GM18951 (cell line): ENCODE results near the gene SRSF2.
"Not testable (repeated sequence)": the region's sequence is repeated elsewhere in the genome, so short reads cannot be mapped to it uniquely, and the experiment has no call there.

Experiments
- POLR2A ChIP-seq: IDR thresholded peaks from 4 replicates; pipeline ENCODE4 v1.6.1; 2011; ENCODE audit warnings: mild to moderate bottlenecking; ENCODE audit not compliant: insufficient read length, insufficient read depth; ENCODE audit errors: extremely low read depth
- in situ Hi-C: fragments of 300-500 bp; cut with MboI; formaldehyde crosslinking; loops from one replicate; pipeline ENCODE4 v1.12.0; 2022; ENCODE audit warnings: low sequenced_read_pairs, mixed read lengths, inconsistent platforms; ENCODE audit not compliant: unreplicated experiment

Gene SRSF2

DNA sequence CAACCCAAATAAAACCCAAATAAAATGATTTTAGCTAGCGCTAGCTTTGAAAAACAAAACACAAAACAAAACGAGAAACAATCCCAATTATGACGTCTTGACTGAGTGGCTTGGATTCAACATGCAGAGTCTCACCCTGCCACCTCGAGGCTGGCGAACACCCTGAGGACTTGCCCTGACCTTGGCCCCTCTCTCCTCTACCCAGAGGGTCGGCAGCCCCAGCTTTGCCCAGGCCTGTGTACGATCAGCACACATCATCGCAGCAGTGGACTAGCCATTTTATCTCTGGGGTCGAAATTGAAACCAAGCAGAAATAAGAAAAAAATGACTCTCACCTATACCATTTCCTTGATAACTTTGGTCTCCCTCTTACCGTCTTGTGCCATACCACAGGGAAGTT, 15.7 kb downstream of the SRSF2 start:
- in situ Hi-C loops = no loop called here
- TF ChIP-seq POLR2A = no peak

DNA sequence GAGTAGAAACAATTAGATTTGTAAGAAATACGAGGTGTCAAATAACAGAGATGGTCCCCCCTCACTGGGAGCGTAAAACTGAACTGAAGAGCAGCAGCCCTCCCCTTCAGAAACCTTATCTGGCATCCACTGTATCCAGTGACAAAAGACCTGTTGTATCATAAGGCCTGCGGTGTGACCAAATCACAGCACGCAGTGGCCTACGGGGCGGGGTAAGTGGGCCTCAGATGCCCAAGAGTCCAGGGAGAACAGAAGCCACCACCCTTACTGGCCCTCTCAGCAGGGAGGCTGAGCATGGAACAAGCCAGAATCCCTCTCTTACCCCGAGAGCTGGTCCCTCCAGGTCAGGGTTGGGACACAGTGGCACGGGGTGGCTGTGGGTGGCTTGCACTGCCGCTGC, 16.2 kb downstream of the SRSF2 start:
- in situ Hi-C loops = no loop called here

DNA sequence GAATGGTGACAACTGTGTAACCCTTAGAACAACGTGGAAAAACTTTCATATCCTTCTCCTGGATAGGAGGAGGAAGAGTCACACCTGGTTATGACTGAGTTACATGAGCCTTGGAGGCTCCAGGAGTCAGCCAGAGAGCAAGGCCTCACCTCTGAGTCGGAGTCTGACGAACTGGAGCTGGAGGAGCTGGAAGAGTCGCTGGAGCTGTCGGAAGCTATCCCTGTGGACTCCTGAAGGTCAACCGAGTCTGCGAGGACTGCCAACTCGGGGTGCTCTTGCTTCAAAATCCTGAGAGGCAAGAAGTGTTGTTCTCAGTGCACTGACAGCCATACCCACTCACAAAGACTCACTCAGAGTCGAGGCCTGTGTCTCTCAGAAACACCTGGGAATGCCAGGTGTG, 16.9 kb downstream of the SRSF2 start:
- in situ Hi-C loops = no loop called here
- TF ChIP-seq POLR2A = no peak

More for the DNA sequence above, 16.2 kb downstream of the SRSF2 start:
- no peak for TF ChIP-seq POLR2A

DNA sequence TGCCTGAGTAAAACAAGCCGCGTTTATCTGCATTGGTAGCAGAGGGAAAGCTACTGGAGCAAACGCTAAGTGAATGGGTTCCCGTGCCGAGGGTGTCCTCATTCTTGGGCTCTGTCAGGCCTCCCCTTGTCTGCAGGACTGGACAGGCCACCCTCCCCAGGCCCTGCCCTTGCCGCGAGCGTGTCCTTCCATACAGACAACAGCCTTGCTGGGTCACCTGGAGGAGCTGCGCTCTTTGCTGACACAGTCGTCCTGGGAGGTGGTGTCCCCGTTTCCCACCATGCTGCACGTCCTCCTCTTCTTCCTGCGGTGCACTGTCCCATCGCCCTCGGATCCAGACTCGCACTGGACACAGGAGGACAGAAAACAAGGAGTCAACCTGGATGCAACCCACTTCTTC, 18.6 kb downstream of the SRSF2 start:
- in situ Hi-C loops = no loop called here
- no peak for TF ChIP-seq POLR2A

DNA sequence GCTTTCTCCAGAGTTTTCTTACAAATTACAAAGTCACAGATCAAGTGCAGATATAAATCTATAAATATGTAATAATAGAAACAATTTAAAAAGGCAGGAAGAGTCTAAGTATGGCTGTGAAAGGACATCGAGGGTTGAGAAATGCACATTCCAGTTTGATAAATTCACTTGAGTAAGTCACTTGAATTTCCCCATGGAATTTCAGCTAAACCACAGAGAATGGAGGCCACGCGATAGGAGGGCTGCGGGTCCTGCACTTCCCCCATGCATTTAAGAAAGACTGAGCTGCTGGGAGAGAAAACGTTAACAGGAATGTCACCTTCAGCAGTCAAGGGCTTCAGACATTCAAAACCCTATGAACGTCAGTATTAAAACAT, 20.3 kb downstream of the SRSF2 start:
- no peak for TF ChIP-seq POLR2A
- in situ Hi-C loops = no loop called here

DNA sequence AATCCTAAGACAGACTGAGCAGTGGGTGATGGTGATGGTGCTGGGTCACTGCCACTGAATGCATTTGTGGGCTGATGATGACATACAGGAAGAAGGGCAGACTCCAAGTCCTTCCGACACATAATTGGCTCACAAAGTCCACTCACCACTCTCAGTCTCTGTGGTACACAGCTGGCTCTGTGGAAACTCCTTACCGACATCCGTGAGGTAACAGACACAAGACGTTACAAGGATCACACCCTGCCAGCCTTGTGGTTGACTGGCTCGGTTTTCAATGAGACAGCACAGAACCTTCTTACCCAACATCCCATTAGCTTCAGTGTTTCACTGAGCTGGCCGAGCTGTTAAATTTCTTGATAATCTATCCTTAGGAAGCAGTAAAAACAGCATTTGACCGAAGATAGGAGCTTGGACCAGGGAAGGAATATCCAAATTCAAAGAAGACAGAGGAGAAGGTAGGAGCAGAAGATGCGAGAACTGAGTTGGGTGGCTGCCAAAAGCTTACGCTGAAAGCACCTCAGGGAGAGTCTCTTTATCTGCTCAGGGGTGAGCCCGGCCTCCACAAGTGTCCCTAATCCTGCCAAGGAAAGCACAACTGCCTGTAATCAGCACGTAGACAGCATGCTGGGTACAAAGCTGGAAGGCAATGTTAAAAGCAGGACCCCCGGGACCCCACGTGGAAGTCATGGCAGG, 20.8 kb downstream of the SRSF2 start:
- no peak for TF ChIP-seq POLR2A
- in situ Hi-C loops = no loop called here

DNA sequence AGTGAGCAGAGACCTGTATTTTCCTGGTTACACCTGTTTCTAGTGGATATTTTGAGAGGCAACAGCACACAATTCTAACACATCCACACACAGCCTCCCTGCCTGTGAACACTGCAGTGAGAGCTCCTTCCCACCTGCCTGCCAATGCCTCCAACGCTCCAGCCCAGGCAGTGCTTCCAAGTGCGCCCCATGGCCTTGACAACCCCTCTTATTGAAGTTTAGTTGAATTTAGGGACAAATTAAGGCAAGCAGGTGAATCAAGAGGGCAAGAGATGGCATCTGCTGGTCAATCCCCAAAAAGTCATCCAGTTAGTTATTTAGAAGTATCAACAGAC, 21.7 kb downstream of the SRSF2 start:
- in situ Hi-C loops = no loop called here
- no peak for TF ChIP-seq POLR2A

DNA sequence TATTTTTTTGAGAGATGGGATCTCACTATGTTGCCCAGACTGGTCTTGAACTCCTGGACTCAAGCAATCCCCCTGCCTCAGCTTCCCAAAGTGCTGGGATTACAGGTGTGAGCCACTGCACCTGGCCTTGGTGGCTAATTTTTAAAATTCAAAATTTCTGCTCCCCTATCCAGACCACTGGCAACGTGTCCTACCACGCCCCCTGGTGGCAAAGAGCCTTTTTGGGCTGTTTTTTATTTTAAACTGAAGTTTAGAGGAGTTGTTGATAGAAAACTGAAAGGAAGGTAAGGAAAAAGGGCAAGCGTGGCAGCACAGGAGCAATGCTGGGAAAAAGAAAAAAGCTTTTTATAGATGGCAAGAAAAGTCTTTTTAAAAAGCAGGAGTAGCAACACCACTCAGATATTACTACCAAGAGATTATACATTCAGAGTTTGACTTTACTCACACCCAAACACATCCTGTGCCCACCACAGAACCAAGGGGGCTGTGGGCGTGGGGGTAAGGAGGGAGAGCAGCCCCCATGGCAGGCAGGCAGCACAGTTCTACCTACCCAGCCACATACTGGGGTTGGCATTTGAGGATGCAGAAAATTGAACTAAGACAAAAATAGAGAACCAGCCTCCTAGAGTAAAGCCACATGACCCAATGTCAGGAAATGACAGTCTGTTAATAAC, 22.2 kb downstream of the SRSF2 start:
- TF ChIP-seq POLR2A = no peak
- in situ Hi-C loops = no loop called here

DNA sequence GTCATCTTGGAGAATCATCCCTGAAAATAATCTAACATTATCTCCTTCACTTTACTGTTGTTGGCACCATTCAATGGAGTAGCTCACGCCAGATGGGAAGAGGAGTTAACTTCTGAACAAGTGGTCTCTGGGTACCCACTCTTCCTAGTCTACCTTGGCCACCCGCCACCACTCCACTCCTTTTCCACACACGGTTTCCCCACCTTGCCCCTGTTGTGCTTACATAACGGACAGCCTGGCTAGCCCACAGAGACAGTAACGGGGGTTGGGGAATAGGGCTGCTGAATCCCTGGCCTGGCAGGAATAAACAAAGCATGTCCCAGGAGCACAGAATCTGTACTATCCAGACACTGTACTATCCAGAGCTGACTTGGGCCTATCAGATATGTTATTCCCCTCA, 22.8 kb downstream of the SRSF2 start:
- TF ChIP-seq POLR2A = no peak
- in situ Hi-C loops = no loop called here

DNA sequence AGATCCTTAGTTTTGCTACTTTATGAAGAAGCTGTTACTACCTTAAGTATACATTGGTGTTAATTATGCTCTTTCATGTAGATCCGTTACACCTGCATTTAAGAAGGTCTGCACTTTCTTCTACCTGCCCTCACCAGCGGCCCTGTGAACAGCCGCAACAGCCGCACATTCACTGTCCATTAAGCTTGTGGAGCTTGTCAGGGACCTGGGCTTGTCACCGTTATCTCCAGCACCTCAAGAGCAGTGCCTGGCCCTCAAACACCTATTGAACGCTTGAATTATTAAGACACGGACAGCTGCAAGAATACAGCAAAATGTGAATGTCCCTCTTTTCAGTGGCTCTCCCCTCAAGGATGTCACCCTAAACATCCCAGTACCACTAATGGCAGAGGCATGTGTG, 23.4 kb downstream of the SRSF2 start:
- in situ Hi-C loops = no loop called here
- TF ChIP-seq POLR2A = no peak

DNA sequence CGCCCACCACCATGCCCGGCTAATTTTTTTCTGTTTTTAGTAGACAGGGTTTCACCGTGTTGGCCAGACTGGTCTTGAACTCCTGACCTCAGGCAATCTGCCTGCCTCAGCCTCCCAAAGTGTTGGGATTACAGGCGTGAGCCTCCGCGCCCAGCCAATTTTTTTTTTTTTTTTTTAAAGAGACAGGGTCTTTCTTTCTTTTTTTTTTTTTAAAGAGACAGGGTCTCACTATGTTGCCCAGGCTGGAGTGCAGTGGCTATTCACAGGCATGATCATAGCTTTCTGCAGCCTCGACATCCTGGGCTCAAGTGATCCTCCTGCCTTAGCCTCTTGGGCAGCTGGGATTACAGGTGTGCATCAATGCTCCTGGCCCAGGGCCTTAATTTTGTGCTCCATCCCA, 24.8 kb downstream of the SRSF2 start:
- in situ Hi-C loops = not testable (repeated sequence)

DNA sequence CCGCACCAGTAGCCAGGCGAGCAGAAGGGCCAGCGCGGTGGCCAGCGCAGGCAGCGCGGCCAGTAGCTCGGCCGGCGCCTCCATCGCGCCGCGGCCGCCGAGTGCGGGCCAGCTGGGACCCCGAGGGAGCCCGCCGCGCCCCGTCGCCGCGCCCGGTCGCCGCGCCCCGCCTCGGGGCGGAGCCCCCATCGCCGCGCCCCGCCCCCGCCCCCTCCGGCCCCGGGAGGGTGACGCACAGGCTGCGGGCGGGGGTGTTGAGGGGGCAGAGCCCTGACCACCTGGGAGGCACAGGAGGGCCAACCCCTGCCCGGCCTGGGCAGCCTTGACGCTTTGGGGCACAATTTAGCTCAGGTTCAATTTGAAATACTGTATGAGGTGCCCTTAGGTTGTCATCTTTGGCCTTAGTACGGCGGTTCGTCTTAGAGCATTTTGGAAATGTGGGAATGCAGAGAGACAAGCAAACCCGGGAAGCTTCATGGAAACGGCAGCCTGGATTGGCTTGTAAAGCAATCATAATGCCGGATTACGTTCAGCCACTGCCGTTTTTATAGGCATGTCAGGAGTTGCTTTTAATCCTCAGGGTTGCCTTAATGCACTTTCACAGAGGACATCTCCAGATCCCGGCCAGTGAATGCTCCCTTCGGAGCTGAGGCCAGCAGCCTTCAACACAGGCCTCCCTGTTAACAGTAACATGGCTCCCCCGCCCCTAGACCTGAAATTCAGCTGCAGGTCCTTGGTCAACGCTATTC, 26.1 kb downstream of the SRSF2 start, which contains the start of gene MXRA7:
Gene MXRA7, minus strand, starts transcription at position 103 of the 749 bp plus-strand sequence. Its CDS starts 19 bp downstream, at position 84.
- in situ Hi-C loops = no loop called here
- TF ChIP-seq POLR2A = no peak

DNA sequence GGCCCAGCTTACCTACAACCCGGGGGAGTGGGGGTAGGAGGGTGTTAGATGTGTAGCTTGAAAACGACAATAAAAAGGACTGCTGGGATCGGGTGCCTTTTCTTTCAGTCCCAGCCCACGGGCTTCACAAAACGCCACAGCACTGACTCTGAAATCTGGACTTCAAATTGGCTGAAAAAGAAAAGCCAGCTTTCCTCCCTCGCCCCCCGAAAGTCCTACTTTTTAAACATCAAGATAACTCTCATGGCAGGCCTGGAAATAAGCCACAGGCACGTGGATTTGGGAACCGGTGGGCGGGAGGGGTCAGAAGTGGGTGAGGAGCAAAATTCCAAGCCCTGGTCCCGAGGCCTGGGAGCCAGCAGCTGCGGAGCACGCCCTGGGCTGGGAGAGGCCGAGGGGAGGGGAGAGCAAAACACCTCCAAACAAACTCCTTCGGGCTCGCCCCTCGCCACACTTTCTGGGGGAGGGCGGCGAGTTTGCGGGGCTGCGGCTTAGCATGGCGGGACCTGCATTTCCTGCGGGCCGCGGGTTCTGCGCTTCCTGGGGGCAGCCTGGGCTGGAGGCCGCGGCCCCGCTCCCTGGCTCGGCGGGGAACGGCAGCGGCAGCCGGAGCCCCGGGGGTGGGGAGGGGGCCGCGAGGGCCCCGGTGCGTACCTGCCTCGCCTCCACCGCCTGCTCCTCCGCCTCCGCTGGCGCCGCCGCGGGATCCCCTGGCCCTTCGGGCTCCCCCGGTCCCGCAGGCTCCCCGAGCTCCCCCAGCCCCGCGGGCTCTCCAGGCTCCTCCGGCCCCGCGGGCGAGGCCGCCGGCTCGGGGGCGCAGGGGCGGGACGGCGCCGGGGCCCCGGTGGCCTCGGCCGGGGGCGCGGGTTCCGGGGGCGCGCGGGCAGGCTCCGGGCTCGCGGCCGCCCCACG, 26.9 kb downstream of the SRSF2 start:
- in situ Hi-C loops = not testable (repeated sequence)
